HepG2 (cell line): Measurements from ENCODE around the gene SCN4B. TPM values are rescaled to one million over a fixed set of nuclear protein-coding genes. Genes with fewer than 3 reads are reported as not detected.
A peak's percentile ranks its signal among the peaks of the same experiment; 100 is the strongest.

Experiments used
- EP300 ChIP-seq, 3 experiments: sonication (generic) in 1 of 3; formaldehyde crosslinking in 1 of 3; IDR thresholded peaks; 2 replicates each; pipeline versions ENCODE4 v1.5.1 to v1.6.1; 2011 to 2020; ENCODE audit warnings: low read depth in 2 of 3, low read length in 2 of 3, borderline replicate concordance in 1 of 3, improper control_type of control experiment in 1 of 3, mild to moderate bottlenecking in 1 of 3, missing genetic modification reagents in 1 of 3, moderate library complexity in 1 of 3
- FUBP1 ChIP-seq: sonication (generic); formaldehyde crosslinking; IDR thresholded peaks from 2 replicates; pipeline ENCODE4 v1.5.1; 2020; ENCODE audit warnings: missing genetic modification reagents, mild to moderate bottlenecking, borderline replicate concordance
- HDAC2 ChIP-seq: sonication (generic); formaldehyde crosslinking; IDR thresholded peaks from 2 replicates; pipeline ENCODE4 v1.4.0; 2020; ENCODE audit warnings: missing genetic modification reagents
- HMG20B ChIP-seq: conservative IDR thresholded peaks from 2 replicates; pipeline ENCODE4 v1.6.1; 2016; ENCODE audit warnings: missing genetic modification reagents, missing compliant biosample characterization
- MBD4 ChIP-seq: IDR thresholded peaks from 2 replicates; pipeline ENCODE4 v1.6.1; 2012; ENCODE audit warnings: low read length, inconsistent platforms, borderline replicate concordance
- MED13 ChIP-seq: sonication (generic); formaldehyde crosslinking; IDR thresholded peaks from 2 replicates; pipeline ENCODE4 v1.5.0; 2020; ENCODE audit warnings: missing genetic modification reagents
- NFYC ChIP-seq: IDR thresholded peaks from 2 replicates; pipeline ENCODE4 v1.6.1; 2016; ENCODE audit warnings: missing genetic modification reagents, missing compliant biosample characterization
- NR1H2 ChIP-seq: sonication (generic); formaldehyde crosslinking; IDR thresholded peaks from 2 replicates; pipeline ENCODE4 v1.8.1; 2022; ENCODE audit warnings: low read depth, missing genetic modification reagents, borderline replicate concordance
- SCMH1 ChIP-seq: sonication (generic); formaldehyde crosslinking; IDR thresholded peaks from 2 replicates; pipeline ENCODE4 v1.9.0; 2021; ENCODE audit warnings: missing genetic modification reagents, mild to moderate bottlenecking, borderline replicate concordance
- YEATS2 ChIP-seq: sonication (generic); formaldehyde crosslinking; IDR thresholded peaks from 2 replicates; pipeline ENCODE4 v1.4.0; 2020; ENCODE audit warnings: missing genetic modification reagents, borderline replicate concordance
- ZBTB39 ChIP-seq: sonication (generic); formaldehyde crosslinking; IDR thresholded peaks from 2 replicates; pipeline ENCODE4 v1.5.0; 2020; ENCODE audit warnings: missing genetic modification reagents
- ZBTB8A ChIP-seq: sonication (generic); formaldehyde crosslinking; IDR thresholded peaks from 2 replicates; pipeline ENCODE4 v1.4.0; 2020; ENCODE audit warnings: mild to moderate bottlenecking, low read depth, missing genetic modification reagents, borderline replicate concordance
- ZMYM4 ChIP-seq: sonication (generic); formaldehyde crosslinking; IDR thresholded peaks from 2 replicates; pipeline ENCODE4 v1.8.1; 2023; ENCODE audit warnings: mild to moderate bottlenecking, missing genetic modification reagents
- ZNF670 ChIP-seq: sonication (generic); formaldehyde crosslinking; IDR thresholded peaks from 2 replicates; pipeline ENCODE4 v1.8.0; 2022; ENCODE audit warnings: mild to moderate bottlenecking, missing genetic modification reagents, borderline replicate concordance
- ZNF687 ChIP-seq: sonication (generic); formaldehyde crosslinking; IDR thresholded peaks from 2 replicates; pipeline ENCODE4 v1.5.1; 2020; ENCODE audit warnings: mild to moderate bottlenecking, missing genetic modification reagents, moderate library complexity
- ZNF75D ChIP-seq: sonication (generic); formaldehyde crosslinking; IDR thresholded peaks from 2 replicates; pipeline ENCODE4 v1.8.1; 2023; ENCODE audit warnings: missing genetic modification reagents, mild to moderate bottlenecking, borderline replicate concordance
- polyA plus RNA-seq, 8 experiments: library from polyadenylated mRNA; depleted of rRNA in 3 of 8; stranded (reverse) in 7 of 8; unstranded in 1 of 8; fragments of >200 nt; fragmentation: Illumina TruSeq in 4 of 8; extraction: Trizol in 4 of 8; gene quantifications; 2 replicates each; pipeline versions ENCODE4 v1.2.1 to v1.2.3, GENCODE V29; 2011 to 2016; ENCODE audit warnings: low read depth in 4 of 8, missing spikeins in 1 of 8, mixed read lengths in 1 of 8; ENCODE audit not compliant: insufficient read depth in 1 of 8
- total RNA-seq, 5 experiments: library from RNA; depleted of rRNA; stranded (reverse); fragments of >200 nt; fragmentation: Illumina TruSeq; extraction: Trizol; gene quantifications; 2 replicates each; pipeline ENCODE4 v1.2.3, GENCODE V29; 2016; ENCODE audit warnings: low read depth in 1 of 5

Gene SCN4B
- total and polyA plus RNA-seq, 2 of the 13 experiments (the other 11 are each of a cell fraction or from before 2014, with no cell fraction given): 0.04 to 0.29 TPM

- TF ChIP-seq ZNF687 (CRISPR knock-in tag) (peak; percentile 64), EP300 (IDR thresholded peaks at IDR 0.05; ENCODE audit: low read depth in 2 of 2, low read length in 2 of 2) (peak in 1 of 2 experiments; percentile 72; a peak in 1 of 4 replicates), EP300 (CRISPR knock-in tag; IDR thresholded peaks at IDR 0.05; ENCODE audit: borderline replicate concordance) (0 out of 2 replicates have a peak, but pooled peaks have one; percentile 18), HDAC2 (CRISPR knock-in tag) (peak; percentile 56; the same call in 1 of the 2 replicates), YEATS2 (no peak), FUBP1 (CRISPR knock-in tag) (no peak), ZMYM4 (CRISPR knock-in tag) (0 out of 2 replicates have a peak, but pooled peaks have one; percentile 13), ZBTB39 (CRISPR knock-in tag) (no peak), ZNF75D (CRISPR knock-in tag) (no peak), ZNF670 (CRISPR knock-in tag) (no peak), MBD4 (no peak), NR1H2 (CRISPR knock-in tag) (no peak), ZBTB8A (CRISPR knock-in tag) (no peak), NFYC (CRISPR knock-in tag) (no peak), HMG20B (no peak), MED13 (CRISPR knock-in tag) (no peak), SCMH1 (CRISPR knock-in tag) (no peak)
Measured at GRCh38 chr11:118092907-118093571, 59.6 kb downstream of the SCN4B start (continued).
